Chondrocyte (in vitro differentiated cells): ENCODE results near the gene MTSS2. TPM values are rescaled to one million over a fixed set of nuclear protein-coding genes. Genes with fewer than 3 reads are reported as not detected.
A peak's percentile ranks its signal among the peaks of the same experiment; 100 is the strongest.

Source experiments
- DNase-seq: peaks from one replicate; pipeline ENCODE4 v3.0.0; 2021; ENCODE audit warnings: mixed read lengths, low spot score
- H3K27ac Mint-ChIP-seq: one replicate; pipeline ENCODE4 v1.8.0; 2021; ENCODE audit warnings: mild to moderate bottlenecking, moderate library complexity, mixed read lengths; ENCODE audit not compliant: unreplicated experiment
- H3K27me3 Mint-ChIP-seq: 2 replicates; pipeline ENCODE4 v1.8.0; 2021; ENCODE audit warnings: low read depth, mixed read lengths
- H3K36me3 Mint-ChIP-seq: 2 replicates; pipeline ENCODE4 v1.8.0; 2021; ENCODE audit warnings: low read depth, mixed read lengths
- H3K4me1 Mint-ChIP-seq: 2 replicates; pipeline ENCODE4 v1.8.0; 2021; ENCODE audit warnings: low read depth, mild to moderate bottlenecking, mixed read lengths
- H3K4me3 Mint-ChIP-seq: one replicate; pipeline ENCODE4 v1.8.0; 2021; ENCODE audit warnings: mild to moderate bottlenecking, moderate library complexity, mixed read lengths; ENCODE audit not compliant: unreplicated experiment
- H3K9me3 Mint-ChIP-seq: 2 replicates; pipeline ENCODE4 v1.8.0; 2021; ENCODE audit warnings: low read depth, mixed read lengths
- total RNA-seq: library from RNA; stranded (reverse); gene quantifications from 3 replicates; pipeline ENCODE4 v1.2.1, GENCODE V29; 2021
- TF ChIP-seq, protein P1 (sequence below): fragments of 200-600 bp; sonication (generic); IDR thresholded peaks from 2 replicates; pipeline ENCODE4 v1.5.0; 2021; ENCODE audit warnings: antibody characterized with exemption, mild to moderate bottlenecking, moderate library complexity

The MTSS2 gene
- total RNA-seq, 1 donor from 2014 or later = 296 TPM

DNA sequence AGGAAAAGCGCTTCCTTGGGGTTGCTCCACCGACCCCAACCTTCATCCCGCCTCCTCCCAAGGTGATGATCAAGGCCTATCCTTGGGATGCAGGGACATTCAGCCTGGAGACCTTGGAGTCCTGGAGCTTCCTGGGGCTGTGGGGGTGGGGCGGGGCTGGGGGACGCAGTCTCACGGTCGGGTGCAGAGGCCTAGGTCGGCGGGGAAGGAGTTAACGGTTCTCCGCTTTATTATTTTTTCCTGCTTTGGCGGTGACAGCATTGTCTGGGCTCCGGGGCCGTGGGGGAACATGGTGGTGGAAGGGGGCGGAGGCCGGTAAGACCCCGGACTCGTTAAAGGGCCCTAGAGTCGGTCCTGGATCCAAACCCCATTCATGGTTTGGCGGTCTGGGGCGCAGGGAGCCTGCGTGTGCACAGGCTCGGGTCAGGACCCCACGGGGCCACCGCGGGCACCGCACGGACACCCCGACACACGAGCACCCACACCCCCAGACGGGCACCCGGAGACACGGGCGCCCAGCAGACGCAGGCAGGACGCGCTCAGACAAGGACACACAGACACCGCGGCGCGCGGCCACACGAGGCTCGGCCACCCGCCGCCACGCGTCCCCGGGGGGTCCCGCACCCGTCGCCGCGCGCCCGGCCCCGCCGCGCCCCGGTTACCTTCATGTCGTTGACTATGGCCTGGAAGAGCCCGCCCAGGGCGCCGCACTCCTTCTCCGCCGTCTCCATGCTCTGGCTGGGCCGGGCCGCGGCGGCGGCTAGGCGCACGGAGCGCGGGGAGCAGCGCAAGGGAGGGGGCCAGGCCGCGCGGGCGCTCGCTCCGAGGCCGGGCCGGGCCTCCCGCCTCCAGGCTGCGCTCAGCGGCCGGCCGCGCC lies 554 bp downstream of the MTSS2 start:
- peaks cover 3% of the 10 kb centered on the region for H3K36me3 Mint-ChIP-seq
- H3K9me3 Mint-ChIP-seq = no peaks in the 10 kb centered on the region
- H3K27ac Mint-ChIP-seq = peak overlapping the region; percentile 65
- DNase-seq = peak; percentile 91
- TF ChIP-seq, protein P1, sequence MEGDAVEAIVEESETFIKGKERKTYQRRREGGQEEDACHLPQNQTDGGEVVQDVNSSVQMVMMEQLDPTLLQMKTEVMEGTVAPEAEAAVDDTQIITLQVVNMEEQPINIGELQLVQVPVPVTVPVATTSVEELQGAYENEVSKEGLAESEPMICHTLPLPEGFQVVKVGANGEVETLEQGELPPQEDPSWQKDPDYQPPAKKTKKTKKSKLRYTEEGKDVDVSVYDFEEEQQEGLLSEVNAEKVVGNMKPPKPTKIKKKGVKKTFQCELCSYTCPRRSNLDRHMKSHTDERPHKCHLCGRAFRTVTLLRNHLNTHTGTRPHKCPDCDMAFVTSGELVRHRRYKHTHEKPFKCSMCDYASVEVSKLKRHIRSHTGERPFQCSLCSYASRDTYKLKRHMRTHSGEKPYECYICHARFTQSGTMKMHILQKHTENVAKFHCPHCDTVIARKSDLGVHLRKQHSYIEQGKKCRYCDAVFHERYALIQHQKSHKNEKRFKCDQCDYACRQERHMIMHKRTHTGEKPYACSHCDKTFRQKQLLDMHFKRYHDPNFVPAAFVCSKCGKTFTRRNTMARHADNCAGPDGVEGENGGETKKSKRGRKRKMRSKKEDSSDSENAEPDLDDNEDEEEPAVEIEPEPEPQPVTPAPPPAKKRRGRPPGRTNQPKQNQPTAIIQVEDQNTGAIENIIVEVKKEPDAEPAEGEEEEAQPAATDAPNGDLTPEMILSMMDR = no peak
- H3K27me3 Mint-ChIP-seq = no peaks in the 10 kb centered on the region
- H3K4me3 Mint-ChIP-seq = peak overlapping the region; percentile 82
- peaks cover 68% of the 10 kb centered on the region for H3K4me1 Mint-ChIP-seq

DNA sequence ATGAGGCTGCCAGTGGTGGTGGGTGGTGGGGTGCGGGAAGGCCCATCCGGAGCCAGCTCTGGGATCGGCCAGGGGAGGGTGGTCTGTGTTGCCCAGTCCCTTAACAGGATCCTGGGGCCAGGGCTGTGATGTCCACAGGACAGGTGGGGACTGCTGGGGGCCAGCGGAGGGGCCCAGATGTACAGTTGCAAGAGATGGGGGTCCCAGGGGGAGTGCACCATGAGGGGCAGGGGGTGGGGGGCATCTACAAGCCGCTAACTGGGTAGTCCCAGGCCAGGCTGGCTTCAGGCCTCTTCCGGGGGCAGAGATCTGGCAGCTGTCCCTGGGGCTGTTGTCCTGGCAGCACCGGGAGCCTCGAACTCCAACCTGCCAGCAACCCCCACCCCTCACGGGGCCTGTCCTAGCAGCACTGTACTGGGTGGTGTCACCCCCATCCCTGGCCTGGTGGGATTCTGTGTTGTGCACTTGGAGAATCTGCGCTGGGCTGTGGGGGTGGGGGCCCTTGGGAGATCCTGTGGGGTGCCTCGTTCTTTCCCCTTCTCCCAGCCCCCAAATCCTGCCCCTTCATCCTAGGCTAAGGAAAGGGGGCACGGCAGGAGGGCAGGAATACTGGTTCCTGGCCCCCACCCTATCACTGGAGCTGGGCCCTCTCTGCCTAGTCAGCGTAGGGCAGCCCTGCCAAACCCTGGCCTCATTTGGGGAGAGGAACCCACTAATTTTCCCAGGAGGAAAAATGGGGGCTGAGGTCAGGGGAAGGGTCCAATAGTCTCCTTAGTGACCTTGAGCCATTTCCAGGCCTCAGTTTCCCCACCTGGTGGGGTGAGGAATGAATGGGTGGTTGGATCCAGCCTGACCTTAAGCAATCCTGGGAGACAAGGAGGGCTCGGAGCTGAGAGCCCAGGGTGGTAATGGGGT lies 1.4 kb downstream of the MTSS2 start:
- TF ChIP-seq, protein P1 = no peak
- peaks cover 63% of the 10 kb centered on the region for H3K4me1 Mint-ChIP-seq
- H3K27ac Mint-ChIP-seq = peak overlapping the region; percentile 57
- H3K27me3 Mint-ChIP-seq = no peaks in the 10 kb centered on the region
- peak; percentile 91 for DNase-seq
- peaks cover 3% of the 10 kb centered on the region for H3K36me3 Mint-ChIP-seq
- peak overlapping the region; percentile 82 for H3K4me3 Mint-ChIP-seq
- no peaks in the 10 kb centered on the region for H3K9me3 Mint-ChIP-seq

DNA sequence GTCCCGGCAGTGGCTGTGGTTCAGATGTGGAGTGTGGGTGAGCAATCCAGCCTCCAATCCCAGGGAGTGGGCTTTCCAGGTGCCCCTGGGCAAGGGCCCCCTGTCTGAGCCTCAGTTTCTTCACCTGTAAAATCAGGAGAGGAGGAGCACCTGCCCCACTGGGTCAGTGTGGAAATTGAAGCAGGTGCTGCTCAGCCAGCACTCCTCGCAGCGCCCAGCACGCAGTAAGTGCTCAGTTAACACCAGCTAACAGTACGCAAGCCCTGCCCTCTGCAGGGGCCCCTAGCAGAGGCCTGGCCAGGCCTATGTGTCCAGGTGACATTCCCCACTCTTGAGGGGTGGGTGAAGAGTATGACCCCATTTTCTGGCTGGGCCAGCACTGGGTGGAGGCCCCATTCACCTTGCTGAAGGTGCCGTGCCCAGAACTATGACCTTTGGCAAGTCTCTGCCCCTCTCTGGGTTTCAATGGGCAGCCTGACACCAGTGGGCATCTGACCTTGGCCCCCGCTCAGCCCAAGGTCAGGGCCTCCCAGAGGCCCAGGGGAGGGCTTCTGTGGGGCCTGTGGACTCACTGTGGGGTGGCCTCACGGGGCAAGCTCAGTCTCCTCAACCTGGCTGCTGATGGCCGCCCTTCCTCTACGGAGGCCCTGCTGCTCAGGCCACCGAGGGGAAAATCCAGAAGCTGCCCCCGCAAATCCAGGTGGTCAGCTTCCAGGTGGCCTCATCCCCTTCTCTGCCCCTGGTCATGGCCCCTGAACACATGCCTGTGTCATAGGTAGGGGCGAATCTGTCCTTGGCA lies 2.5 kb downstream of the MTSS2 start:
- H3K4me3 Mint-ChIP-seq = peak overlapping the region; percentile 82

DNA sequence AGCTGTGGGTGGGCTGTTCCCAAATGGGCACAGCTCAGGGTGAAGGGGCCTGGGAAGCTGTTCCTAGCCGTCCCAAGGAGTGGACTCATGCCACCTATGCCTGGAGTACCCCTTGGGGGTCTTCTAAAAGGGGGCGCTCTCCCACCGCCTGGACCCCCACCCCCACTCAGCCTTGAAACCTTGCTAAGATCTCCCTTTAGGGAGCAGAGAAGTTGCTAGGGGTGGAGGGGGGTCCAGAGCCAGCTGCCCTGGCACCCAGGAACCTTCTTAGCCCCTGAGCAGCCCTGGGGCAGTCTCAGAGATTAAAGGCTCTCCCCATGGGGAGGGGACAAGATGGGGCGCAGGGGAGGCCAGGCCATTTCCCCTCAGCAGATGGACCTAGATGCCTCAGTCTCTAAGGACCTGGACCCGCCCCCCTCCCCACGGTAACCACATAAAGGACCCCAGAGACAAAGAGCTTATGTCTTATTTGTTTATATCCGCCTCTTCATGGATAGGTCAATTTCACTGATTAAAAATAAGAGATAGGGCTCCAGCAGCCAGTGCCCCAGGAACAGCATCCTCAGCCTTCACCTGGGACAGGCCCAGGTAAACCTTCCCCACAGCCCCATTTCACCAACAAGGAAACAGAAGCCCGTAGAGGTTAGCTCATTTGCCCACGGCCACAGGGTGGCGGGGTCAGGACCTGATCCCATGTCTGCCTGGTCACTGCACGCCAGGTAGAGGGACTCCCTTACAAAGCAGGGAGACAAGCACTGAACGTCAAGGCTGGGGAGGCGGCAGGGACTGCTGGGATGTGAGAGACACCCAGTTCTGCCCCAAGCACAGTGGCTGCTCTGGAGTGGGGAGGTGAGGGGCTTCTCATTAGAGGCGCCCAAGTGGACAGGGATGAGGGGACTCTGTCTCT lies 3.4 kb downstream of the MTSS2 start:
- H3K9me3 Mint-ChIP-seq = no peaks in the 10 kb centered on the region
- no peaks in the 10 kb centered on the region for H3K27me3 Mint-ChIP-seq
- H3K4me3 Mint-ChIP-seq = peak overlapping the region; percentile 82
- TF ChIP-seq, protein P1 = no peak
- peak overlapping the region; percentile 68 for H3K27ac Mint-ChIP-seq
- H3K4me1 Mint-ChIP-seq = peaks cover 58% of the 10 kb centered on the region
- DNase-seq = peak; percentile 49
- peaks cover 11% of the 10 kb centered on the region for H3K36me3 Mint-ChIP-seq

More for the DNA sequence above, 2.5 kb downstream of the MTSS2 start:
- H3K27me3 Mint-ChIP-seq = no peaks in the 10 kb centered on the region
- peak overlapping the region; percentile 17 for H3K27ac Mint-ChIP-seq
- no peaks in the 10 kb centered on the region for H3K9me3 Mint-ChIP-seq
- peaks cover 65% of the 10 kb centered on the region for H3K4me1 Mint-ChIP-seq
- peaks cover 6% of the 10 kb centered on the region for H3K36me3 Mint-ChIP-seq
- TF ChIP-seq, protein P1 = no peak
- peak; percentile 83 for DNase-seq
